T47D (cell line): ENCODE measurements around the gene FOXO4.

Experiments
- DNase-seq, 2 experiments: peaks; one replicate each; pipeline versions ENCODE4 v3.0.0 to v3.0.0-alpha.2; 2011 to 2012; ENCODE audit warnings: low read depth in 1 of 2, low spot score in 1 of 2
- JUND ChIP-seq: IDR thresholded peaks from 2 replicates; pipeline ENCODE4 v1.6.1; 2012; ENCODE audit warnings: low read depth
- in situ Hi-C: cut with HindIII; loops from 2 replicates; pipeline ENCODE4 v1.10.0; 2016; ENCODE audit warnings: low sequenced_read_pairs, low pct_unique_long_range_greater_than_20kb

The FOXO4 gene

GRCh38 chrX:71103110-71103983 is 7.7 kb downstream of the FOXO4 start:
- no peak for TF ChIP-seq JUND
- in situ Hi-C loops: no loop called here
- no peak for DNase-seq

GRCh38 chrX:71105628-71106027 is 10.0 kb downstream of the FOXO4 start:
- TF ChIP-seq JUND: no peak

GRCh38 chrX:71106427-71106826 is 10.8 kb downstream of the FOXO4 start, which contains the start of gene CXorf65:
Gene CXorf65 (minus strand): TSS chrX:71106740. CDS start chrX:71106556, 184 bp downstream.
- in situ Hi-C loops: no loop called here
- DNase-seq: no peak
- no peak for TF ChIP-seq JUND

More at GRCh38 chrX:71105628-71106027, 10.0 kb downstream of the FOXO4 start:
- no peak for DNase-seq
- in situ Hi-C loops: no loop called here

- in situ Hi-C loops: no loop called here
- DNase-seq: no peak
- TF ChIP-seq JUND: no peak
Observed at GRCh38 chrX:71107245-71107644, 11.6 kb downstream of the FOXO4 start.

- DNase-seq: no peak
- TF ChIP-seq JUND: no peak
- in situ Hi-C loops: no loop called here
Observed at GRCh38 chrX:71107762-71108360, 12.2 kb downstream of the FOXO4 start.

- in situ Hi-C loops: no loop called here
- no peak for TF ChIP-seq JUND
- DNase-seq: no peak
Observed at GRCh38 chrX:71109051-71109450, 13.4 kb downstream of the FOXO4 start.

GRCh38 chrX:71111141-71111843 is 15.6 kb downstream of the FOXO4 start, which contains the start of gene IL2RG:
Gene IL2RG (minus strand): TSS chrX:71111577. CDS start chrX:71111539, 38 bp downstream.
- TF ChIP-seq JUND: no peak
- no peak for DNase-seq
- in situ Hi-C loops: no loop called here

- in situ Hi-C loops: no loop called here
- DNase-seq: no peak
- TF ChIP-seq JUND: no peak
Observed at GRCh38 chrX:71111921-71112431, 16.3 kb downstream of the FOXO4 start.

GRCh38 chrX:71117358-71117757 is 21.7 kb downstream of the FOXO4 start:
- in situ Hi-C loops: no loop called here
- TF ChIP-seq JUND: no peak
- no peak for DNase-seq

GRCh38 chrX:71118032-71118984 is 22.7 kb downstream of the FOXO4 start, which contains the start of gene MED12:
Gene MED12 (plus strand): TSS chrX:71118596. CDS start chrX:71118755, 159 bp downstream.
- no peak for TF ChIP-seq JUND
- DNase-seq: peak; percentile 16 to 75
- in situ Hi-C loops: no loop called here

GRCh38 chrX:71118985-71119535 is 23.4 kb downstream of the FOXO4 start:
- in situ Hi-C loops: no loop called here
- no peak for TF ChIP-seq JUND
- no peak for DNase-seq
